ENCODE results near the gene GFPT2.
A peak's percentile ranks its signal among the peaks of the same experiment; 100 is the strongest.

GFPT2 gene

GRCh38 chr5:180376511-180376910, 23.4 kb upstream of the GFPT2 start:
- Histone ChIP-seq H3K4me3 (ENCODE audit: low read length) (no peak overlapping the region), H3K27me3 (replicated peaks; ENCODE audit: control insufficient read depth, insufficient read depth, low read length) (peaks cover 33% of the 10 kb centered on the region), H3K9me3 (ENCODE audit: control insufficient read depth, low read length) (no peaks in the 10 kb centered on the region), H3K9ac (ENCODE audit: low read length) (no peak overlapping the region), H3K36me3 (ENCODE audit: control insufficient read depth, insufficient read depth, low read length, severe bottlenecking) (no peaks in the 10 kb centered on the region), H3K4me1 (ENCODE audit: control insufficient read depth, insufficient read depth, low read length) (no peaks in the 10 kb centered on the region)
- DNase-seq (ENCODE audit: low read depth), result no peak

GRCh38 chr5:180375955-180376354, 22.8 kb upstream of the GFPT2 start:
- no peak overlapping the region for H3K9ac ChIP-seq (ENCODE audit: low read length)
- no peak for DNase-seq (ENCODE audit: low read depth)
- peaks cover 3% of the 10 kb centered on the region for H3K4me1 ChIP-seq (ENCODE audit: control insufficient read depth, insufficient read depth, low read length)
- no peaks in the 10 kb centered on the region for H3K36me3 ChIP-seq (ENCODE audit: control insufficient read depth, insufficient read depth, low read length, severe bottlenecking)
- H3K4me3 ChIP-seq (ENCODE audit: low read length), result no peak overlapping the region
- no peaks in the 10 kb centered on the region for H3K9me3 ChIP-seq (ENCODE audit: control insufficient read depth, low read length)
- H3K27me3 ChIP-seq (replicated peaks; ENCODE audit: control insufficient read depth, insufficient read depth, low read length), result peaks cover 27% of the 10 kb centered on the region

GRCh38 chr5:180375291-180375690, 22.2 kb upstream of the GFPT2 start:
- Histone ChIP-seq H3K9ac (ENCODE audit: low read length) (no peak overlapping the region), H3K9me3 (ENCODE audit: control insufficient read depth, low read length) (no peaks in the 10 kb centered on the region), H3K4me1 (ENCODE audit: control insufficient read depth, insufficient read depth, low read length) (peaks cover 3% of the 10 kb centered on the region), H3K4me3 (ENCODE audit: low read length) (no peak overlapping the region), H3K36me3 (ENCODE audit: control insufficient read depth, insufficient read depth, low read length, severe bottlenecking) (no peaks in the 10 kb centered on the region), H3K27me3 (replicated peaks; ENCODE audit: control insufficient read depth, insufficient read depth, low read length) (peaks cover 21% of the 10 kb centered on the region)
- DNase-seq (ENCODE audit: low read depth), result no peak

GRCh38 chr5:180373870-180374269, 20.7 kb upstream of the GFPT2 start:
- no peaks in the 10 kb centered on the region for H3K9me3 ChIP-seq (ENCODE audit: control insufficient read depth, low read length)
- H3K4me1 ChIP-seq (ENCODE audit: control insufficient read depth, insufficient read depth, low read length), result peaks cover 3% of the 10 kb centered on the region
- no peaks in the 10 kb centered on the region for H3K36me3 ChIP-seq (ENCODE audit: control insufficient read depth, insufficient read depth, low read length, severe bottlenecking)
- peaks cover 21% of the 10 kb centered on the region for H3K27me3 ChIP-seq (replicated peaks; ENCODE audit: control insufficient read depth, insufficient read depth, low read length)
- no peak for DNase-seq (ENCODE audit: low read depth)
- no peak overlapping the region for H3K4me3 ChIP-seq (ENCODE audit: low read length)
- H3K9ac ChIP-seq (ENCODE audit: low read length), result no peak overlapping the region

GRCh38 chr5:180373454-180373853, 20.3 kb upstream of the GFPT2 start:
- Histone ChIP-seq H3K4me3 (ENCODE audit: low read length) (no peak overlapping the region), H3K9ac (ENCODE audit: low read length) (no peak overlapping the region), H3K4me1 (ENCODE audit: control insufficient read depth, insufficient read depth, low read length) (peaks cover 3% of the 10 kb centered on the region), H3K36me3 (ENCODE audit: control insufficient read depth, insufficient read depth, low read length, severe bottlenecking) (no peaks in the 10 kb centered on the region), H3K9me3 (ENCODE audit: control insufficient read depth, low read length) (no peaks in the 10 kb centered on the region), H3K27me3 (replicated peaks; ENCODE audit: control insufficient read depth, insufficient read depth, low read length) (peaks cover 21% of the 10 kb centered on the region)
- no peak for DNase-seq (ENCODE audit: low read depth)

GRCh38 chr5:180371949-180372348, 18.8 kb upstream of the GFPT2 start:
- Histone ChIP-seq H3K27me3 (replicated peaks; ENCODE audit: control insufficient read depth, insufficient read depth, low read length) (peaks cover 21% of the 10 kb centered on the region), H3K4me3 (ENCODE audit: low read length) (no peak overlapping the region), H3K9ac (ENCODE audit: low read length) (no peak overlapping the region), H3K9me3 (ENCODE audit: control insufficient read depth, low read length) (no peaks in the 10 kb centered on the region), H3K4me1 (ENCODE audit: control insufficient read depth, insufficient read depth, low read length) (peaks cover 3% of the 10 kb centered on the region), H3K36me3 (ENCODE audit: control insufficient read depth, insufficient read depth, low read length, severe bottlenecking) (no peaks in the 10 kb centered on the region)
- DNase-seq (ENCODE audit: low read depth), result no peak

GRCh38 chr5:180370861-180371641, 17.9 kb upstream of the GFPT2 start:
- no peaks in the 10 kb centered on the region for H3K9me3 ChIP-seq (ENCODE audit: control insufficient read depth, low read length)
- peaks cover 3% of the 10 kb centered on the region for H3K4me1 ChIP-seq (ENCODE audit: control insufficient read depth, insufficient read depth, low read length)
- H3K9ac ChIP-seq (ENCODE audit: low read length), result no peak overlapping the region
- H3K27me3 ChIP-seq (replicated peaks; ENCODE audit: control insufficient read depth, insufficient read depth, low read length), result peaks cover 21% of the 10 kb centered on the region
- no peaks in the 10 kb centered on the region for H3K36me3 ChIP-seq (ENCODE audit: control insufficient read depth, insufficient read depth, low read length, severe bottlenecking)
- no peak for DNase-seq (ENCODE audit: low read depth)
- no peak overlapping the region for H3K4me3 ChIP-seq (ENCODE audit: low read length)

- no peak for DNase-seq (ENCODE audit: low read depth)
- Histone ChIP-seq H3K4me1 (ENCODE audit: control insufficient read depth, insufficient read depth, low read length) (peaks cover 3% of the 10 kb centered on the region), H3K4me3 (ENCODE audit: low read length) (no peak overlapping the region)
Observed at GRCh38 chr5:180367991-180368390, 14.9 kb upstream of the GFPT2 start.

GRCh38 chr5:180367300-180367699, 14.2 kb upstream of the GFPT2 start:
- Histone ChIP-seq H3K27me3 (replicated peaks; ENCODE audit: control insufficient read depth, insufficient read depth, low read length) (no peaks in the 10 kb centered on the region), H3K4me1 (ENCODE audit: control insufficient read depth, insufficient read depth, low read length) (peaks cover 3% of the 10 kb centered on the region), H3K9ac (ENCODE audit: low read length) (no peak overlapping the region), H3K4me3 (ENCODE audit: low read length) (no peak overlapping the region), H3K9me3 (ENCODE audit: control insufficient read depth, low read length) (no peaks in the 10 kb centered on the region), H3K36me3 (ENCODE audit: control insufficient read depth, insufficient read depth, low read length, severe bottlenecking) (no peaks in the 10 kb centered on the region)
- no peak for DNase-seq (ENCODE audit: low read depth)

More at GRCh38 chr5:180367991-180368390, 14.9 kb upstream of the GFPT2 start:
- no peak overlapping the region for H3K9ac ChIP-seq (ENCODE audit: low read length)
- H3K9me3 ChIP-seq (ENCODE audit: control insufficient read depth, low read length), result no peaks in the 10 kb centered on the region
- no peaks in the 10 kb centered on the region for H3K36me3 ChIP-seq (ENCODE audit: control insufficient read depth, insufficient read depth, low read length, severe bottlenecking)
- no peaks in the 10 kb centered on the region for H3K27me3 ChIP-seq (replicated peaks; ENCODE audit: control insufficient read depth, insufficient read depth, low read length)

GRCh38 chr5:180366326-180366725, 13.2 kb upstream of the GFPT2 start:
- Histone ChIP-seq H3K9ac (ENCODE audit: low read length) (no peak overlapping the region), H3K27me3 (replicated peaks; ENCODE audit: control insufficient read depth, insufficient read depth, low read length) (peaks cover 2% of the 10 kb centered on the region), H3K4me1 (ENCODE audit: control insufficient read depth, insufficient read depth, low read length) (peaks cover 3% of the 10 kb centered on the region), H3K4me3 (ENCODE audit: low read length) (no peak overlapping the region), H3K36me3 (ENCODE audit: control insufficient read depth, insufficient read depth, low read length, severe bottlenecking) (no peaks in the 10 kb centered on the region), H3K9me3 (ENCODE audit: control insufficient read depth, low read length) (no peaks in the 10 kb centered on the region)
- peak; percentile 14 for DNase-seq (ENCODE audit: low read depth)

- Histone ChIP-seq H3K9me3 (ENCODE audit: control insufficient read depth, low read length) (no peaks in the 10 kb centered on the region), H3K36me3 (ENCODE audit: control insufficient read depth, insufficient read depth, low read length, severe bottlenecking) (no peaks in the 10 kb centered on the region), H3K9ac (ENCODE audit: low read length) (no peak overlapping the region), H3K4me3 (ENCODE audit: low read length) (no peak overlapping the region), H3K4me1 (ENCODE audit: control insufficient read depth, insufficient read depth, low read length) (no peaks in the 10 kb centered on the region), H3K27me3 (replicated peaks; ENCODE audit: control insufficient read depth, insufficient read depth, low read length) (peaks cover 2% of the 10 kb centered on the region)
- DNase-seq (ENCODE audit: low read depth), result no peak
Observed at GRCh38 chr5:180365829-180366228, 12.7 kb upstream of the GFPT2 start.

Data from adipocyte (in vitro differentiated cells).